ENCODE measurements around the gene RIN3. TPM values are rescaled to one million over a fixed set of nuclear protein-coding genes. Genes with fewer than 3 reads are reported as not detected.

RIN3 gene
- total and polyA plus RNA-seq, 10 of the 15 experiments (the other 5 are each of a cell fraction or from before 2014, with no cell fraction given) = 0.91 to 23.3 (median 6.3) TPM

GRCh38 chr14:92495027-92495426, 18.6 kb upstream of the RIN3 start:
- BruUV-seq (replicated peaks) = no TSS peak
- ATAC-seq = no peak

GRCh38 chr14:92496191-92496857, 17.3 kb upstream of the RIN3 start:
- in situ Hi-C loops (cut with MboI) (no loop called here), intact Hi-C loops (cut with micrococcal nuclease; ENCODE audit: unreplicated experiment) (no loop called here)
- Histone ChIP-seq H3K4me1 (ENCODE audit: control insufficient read depth, insufficient read depth, low read length) (peaks cover 8% of the 10 kb centered on the region), H3K36me3 (ENCODE audit: control insufficient read depth in 2 of 2, insufficient read depth in 2 of 2, low read length in 1 of 2) (no peaks in the 10 kb centered on the region), H2AFZ (ENCODE audit: control insufficient read depth, low read depth, low read length) (no peak overlapping the region), H3K4me2 (ENCODE audit: control insufficient read depth, insufficient read depth) (no peak overlapping the region), H4K20me1 (ENCODE audit: control insufficient read depth, insufficient read depth) (no peaks in the 10 kb centered on the region), H3K4me3 (no peak overlapping the region), H3K79me2 (ENCODE audit: control insufficient read depth, insufficient read depth, low read length) (no peaks in the 10 kb centered on the region), H3K9ac (ENCODE audit: control insufficient read depth, insufficient read depth, low read length) (no peak overlapping the region), H3K9me3 (replicated peaks; ENCODE audit: control insufficient read depth, insufficient read depth, low read length) (no peaks in the 10 kb centered on the region), H3K27ac (ENCODE audit: control insufficient read depth, insufficient read depth) (no peak overlapping the region), H3K27me3 (replicated peaks in 1 of 2; ENCODE audit: control insufficient read depth in 2 of 2, insufficient read depth in 2 of 2, low read length in 1 of 2) (no peaks in the 10 kb centered on the region; a peak in 2 of 4 replicates)
- ChIA-PET POLR2A (no interaction called here), CTCF (interaction anchor here (1.7 kb wide), 1 partner anchor 93 kb away, joined by 4 read pairs; no protein-coding TSS in a partner anchor), SMC1A (ENCODE audit: uncharacterized antibody, unreplicated experiment) (interaction anchor here (1.4 to 2.9 kb wide), 3 partner anchors 20 to 92 kb away, joined by 3 to 6 read pairs (median 6); no protein-coding TSS in a partner anchor), RAD21 (ENCODE audit: unreplicated experiment) (interaction anchor here (1.4 kb wide), 1 partner anchor 80 kb away, joined by 3 read pairs; no protein-coding TSS in a partner anchor)
- WGBS (ENCODE audit: insufficient coverage, insufficient replicate concordance, low lambda C conversion rate, missing lambda C conversion rate) = 54% methylated on average over 6 of the region's 6 CpGs
- DNase-seq (ENCODE audit: low read depth, low spot score) (no peak), ATAC-seq (no peak), FAIRE-seq (no peak)
- BruUV-seq (replicated peaks) = no TSS peak
- TF ChIP-seq PKNOX1 (IDR thresholded peaks at IDR 0.05) (no peak), ASH2L (IDR thresholded peaks at IDR 0.05; ENCODE audit: borderline replicate concordance, low read depth) (no peak), NKRF (conservative IDR thresholded peaks at IDR 0.05) (no peak), RCOR1 (conservative IDR thresholded peaks at IDR 0.05; ENCODE audit: low read depth, low read length) (no peak), FOS (IDR thresholded peaks at IDR 0.05; ENCODE audit: borderline replicate concordance, extremely low read depth, insufficient read length) (no peak), ZBTB11 (CRISPR knock-in tag; IDR thresholded peaks at IDR 0.05) (no peak), NRF1 (conservative IDR thresholded peaks at IDR 0.05; ENCODE audit: low read depth, low read length) (no peak)

More at GRCh38 chr14:92495027-92495426, 18.6 kb upstream of the RIN3 start:
- Histone ChIP-seq H3K27me3 (replicated peaks in 1 of 2; ENCODE audit: control insufficient read depth in 2 of 2, insufficient read depth in 2 of 2, low read length in 1 of 2) (no peaks in the 10 kb centered on the region; a peak in 2 of 4 replicates), H3K9ac (ENCODE audit: control insufficient read depth, insufficient read depth, low read length) (no peak overlapping the region), H4K20me1 (ENCODE audit: control insufficient read depth, insufficient read depth) (no peaks in the 10 kb centered on the region), H3K4me2 (ENCODE audit: control insufficient read depth, insufficient read depth) (no peak overlapping the region), H3K4me3 (no peak overlapping the region), H3K4me1 (ENCODE audit: control insufficient read depth, insufficient read depth, low read length) (peaks cover 8% of the 10 kb centered on the region), H3K36me3 (ENCODE audit: control insufficient read depth in 2 of 2, insufficient read depth in 2 of 2, low read length in 1 of 2) (no peaks in the 10 kb centered on the region), H3K79me2 (ENCODE audit: control insufficient read depth, insufficient read depth, low read length) (no peaks in the 10 kb centered on the region), H3K27ac (ENCODE audit: control insufficient read depth, insufficient read depth) (no peak overlapping the region), H3K9me3 (replicated peaks; ENCODE audit: control insufficient read depth, insufficient read depth, low read length) (no peaks in the 10 kb centered on the region), H2AFZ (ENCODE audit: control insufficient read depth, low read depth, low read length) (no peak overlapping the region)
- FAIRE-seq = no peak
- RAD21 ChIA-PET (ENCODE audit: unreplicated experiment) = interaction anchor here (1.0 kb wide), 1 partner anchor 91 kb away, joined by 3 read pairs; no protein-coding TSS in a partner anchor
- in situ Hi-C loops (cut with MboI) (no loop called here), intact Hi-C loops (cut with micrococcal nuclease; ENCODE audit: unreplicated experiment) (no loop called here)
- no peak for TF ChIP-seq ETV6 (conservative IDR thresholded peaks at IDR 0.05 in 1 of 2, IDR thresholded peaks at IDR 0.05 in 1 of 2; ENCODE audit: borderline replicate concordance in 1 of 2, low read depth in 1 of 2)
- TF ChIP-seq SPI1 (IDR thresholded peaks at IDR 0.05; ENCODE audit: borderline replicate concordance, insufficient read depth, low read depth, low read length) = peak; percentile 27; the same call in 1 of the 2 replicates
- POLR2A ChIA-PET = interaction anchor here (0.6 to 1.2 kb wide), 2 partner anchors 10 to 173 kb away, joined by 3 read pairs; no protein-coding TSS in a partner anchor
- CTCF ChIA-PET = interaction anchor here (0.8 to 1.7 kb wide), 3 partner anchors 29 to 195 kb away, joined by 3 to 4 read pairs (median 3); no protein-coding TSS in a partner anchor
- 33% methylated on average over 6 of the region's 6 CpGs for WGBS (ENCODE audit: insufficient coverage, insufficient replicate concordance, low lambda C conversion rate, missing lambda C conversion rate)
- no peak for DNase-seq (ENCODE audit: low read depth, low spot score)
- SMC1A ChIA-PET (ENCODE audit: uncharacterized antibody, unreplicated experiment) = interaction anchor here (0.5 to 2.9 kb wide), 11 partner anchors 9 to 99 kb away, joined by 3 to 7 read pairs (median 3); no protein-coding TSS in a partner anchor
